ENCODE measurements around the gene PPP1R14C. TPM values are rescaled to one million over a fixed set of nuclear protein-coding genes. Genes with fewer than 3 reads are reported as not detected.
"Not testable (repeated sequence)": the region's sequence is repeated elsewhere in the genome, so short reads cannot be mapped to it uniquely, and the experiment has no call there.

PPP1R14C gene
- total RNA-seq, 2 experiments from 2014 or later: not detected

DNA sequence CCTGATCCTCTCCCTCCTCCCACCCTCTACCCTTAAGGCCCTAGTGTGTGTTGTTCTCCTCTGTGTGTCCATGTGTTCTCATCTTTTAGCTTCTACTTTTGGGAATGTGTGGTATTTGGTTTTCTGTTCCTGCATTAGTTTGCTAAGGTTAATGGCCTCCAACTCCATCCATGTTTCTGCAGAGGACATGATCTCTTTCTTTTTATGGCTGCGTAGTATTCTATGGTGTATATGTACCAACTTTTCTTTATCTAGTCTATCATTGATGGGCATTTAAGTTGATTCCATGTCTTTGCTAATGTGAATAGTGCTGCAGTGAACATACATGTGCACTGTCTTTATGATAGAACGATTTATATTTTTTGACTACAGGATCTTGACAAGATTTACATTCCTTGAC lies 44.6 kb downstream of the PPP1R14C start:
- H3K27ac Mint-ChIP-seq; H3K4me1 Mint-ChIP-seq (ENCODE audit: low read depth); H3K4me3 Mint-ChIP-seq; H3K36me3 Mint-ChIP-seq (ENCODE audit: low read depth); H3K9me3 Mint-ChIP-seq; CTCF ChIA-PET; intact Hi-C loops (cut with micrococcal nuclease); DNase-seq: not testable (repeated sequence)
- peaks cover 29% of the 10 kb centered on the region for H3K27me3 Mint-ChIP-seq (ENCODE audit: low read depth)

DNA sequence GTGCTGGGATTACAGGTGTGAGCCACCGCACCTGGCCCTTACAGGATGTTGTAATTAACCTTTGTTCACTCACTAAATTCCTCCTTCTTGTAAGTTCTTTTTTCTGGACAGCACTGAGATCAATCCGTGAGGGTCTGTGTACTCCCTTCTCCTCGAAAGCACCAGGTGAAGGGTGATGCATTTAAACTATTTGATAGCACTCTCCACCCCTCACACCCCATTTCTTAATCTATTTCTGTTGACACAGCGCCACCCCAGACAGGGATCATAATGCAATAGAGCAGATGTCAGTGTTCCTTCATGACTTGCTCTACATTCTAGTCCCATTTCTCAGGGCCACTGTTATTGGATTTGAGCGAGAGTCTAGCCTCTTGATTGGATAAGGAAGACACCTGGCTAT lies 46.3 kb downstream of the PPP1R14C start:
- Mint-ChIP-seq H3K36me3 (ENCODE audit: low read depth) (no peaks in the 10 kb centered on the region), H3K4me3 (no peak overlapping the region), H3K4me1 (ENCODE audit: low read depth) (no peaks in the 10 kb centered on the region), H3K27ac (no peak overlapping the region), H3K27me3 (ENCODE audit: low read depth) (peaks cover 37% of the 10 kb centered on the region), H3K9me3 (peaks cover 1% of the 10 kb centered on the region)
- intact Hi-C loops (cut with micrococcal nuclease): no loop called here
- CTCF ChIA-PET: no interaction called here
- DNase-seq: peak; percentile 10

DNA sequence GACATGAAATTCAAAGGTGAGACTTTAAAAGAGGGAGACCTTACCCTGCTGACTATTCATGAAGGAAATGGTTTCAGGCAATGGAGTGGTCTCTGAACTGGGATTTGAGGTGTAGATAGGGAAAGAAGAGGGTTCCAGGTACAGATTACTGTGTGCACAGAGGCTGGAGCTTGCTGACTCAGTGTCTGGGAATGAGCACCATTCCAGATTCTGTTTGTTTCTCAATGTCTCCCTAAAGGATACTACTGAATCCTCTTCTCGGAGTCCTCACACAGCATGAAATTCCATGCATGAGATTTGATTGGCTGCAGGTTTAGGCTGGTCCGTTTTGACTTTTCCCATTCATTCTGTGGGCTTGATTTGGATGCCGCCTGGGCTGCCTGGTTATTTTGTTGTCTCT lies 49.0 kb downstream of the PPP1R14C start:
- CTCF ChIA-PET: no interaction called here
- peaks cover 34% of the 10 kb centered on the region for H3K27me3 Mint-ChIP-seq (ENCODE audit: low read depth)

DNA sequence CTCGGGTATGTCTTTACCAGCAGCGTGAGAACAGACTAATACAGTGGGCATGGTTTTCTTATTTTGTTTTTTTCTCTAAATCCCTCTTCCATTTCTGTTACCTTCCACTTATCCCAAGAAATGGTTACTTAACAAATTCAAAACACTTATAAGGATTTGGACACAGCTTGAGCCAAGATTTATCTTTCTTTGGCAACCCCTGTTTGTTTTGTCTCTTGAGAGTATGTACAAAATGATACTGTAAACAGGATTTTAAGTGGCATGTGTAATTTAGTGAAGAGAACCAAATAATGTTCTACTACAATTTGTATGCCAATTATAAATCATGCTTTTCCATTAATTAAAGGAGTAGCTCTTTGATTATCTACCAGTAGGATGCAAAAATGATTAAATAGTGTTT lies 51.4 kb downstream of the PPP1R14C start:
- Mint-ChIP-seq H3K4me3 (no peak overlapping the region), H3K27ac (no peak overlapping the region), H3K4me1 (ENCODE audit: low read depth) (no peaks in the 10 kb centered on the region), H3K9me3 (no peaks in the 10 kb centered on the region), H3K27me3 (ENCODE audit: low read depth) (peaks cover 30% of the 10 kb centered on the region), H3K36me3 (ENCODE audit: low read depth) (no peaks in the 10 kb centered on the region)
- no peak for DNase-seq
- intact Hi-C loops (cut with micrococcal nuclease): no loop called here
- CTCF ChIA-PET: no interaction called here

More for the DNA sequence above, 49.0 kb downstream of the PPP1R14C start:
- no peaks in the 10 kb centered on the region for H3K4me1 Mint-ChIP-seq (ENCODE audit: low read depth)
- H3K36me3 Mint-ChIP-seq (ENCODE audit: low read depth): no peaks in the 10 kb centered on the region
- H3K27ac Mint-ChIP-seq: no peak overlapping the region
- intact Hi-C loops (cut with micrococcal nuclease): no loop called here
- peaks cover 1% of the 10 kb centered on the region for H3K9me3 Mint-ChIP-seq
- DNase-seq: no peak
- H3K4me3 Mint-ChIP-seq: no peak overlapping the region

DNA sequence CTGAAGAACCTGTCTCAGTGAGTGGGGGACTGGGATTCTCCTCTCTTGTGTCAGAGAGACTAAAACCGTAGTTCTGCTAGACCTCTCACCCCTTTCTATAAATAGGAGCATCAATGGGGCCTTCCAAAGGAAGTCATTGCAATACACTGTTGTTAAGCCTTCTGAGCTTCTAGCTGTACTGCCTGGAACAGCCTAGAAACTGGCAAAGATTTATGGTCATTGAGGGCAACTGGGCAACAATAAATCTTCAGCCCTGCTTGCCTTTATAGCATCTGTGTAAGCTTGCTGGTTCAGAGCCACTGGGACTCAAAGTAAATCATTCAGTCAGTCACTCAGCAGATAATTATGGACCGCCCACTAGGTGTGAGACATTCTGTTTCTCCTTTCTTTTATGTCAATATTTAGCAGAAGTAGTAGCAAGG lies 53.2 kb downstream of the PPP1R14C start:
- Mint-ChIP-seq H3K4me3 (no peak overlapping the region), H3K27me3 (ENCODE audit: low read depth) (peaks cover 21% of the 10 kb centered on the region), H3K4me1 (ENCODE audit: low read depth) (no peaks in the 10 kb centered on the region), H3K27ac (no peak overlapping the region), H3K9me3 (no peaks in the 10 kb centered on the region), H3K36me3 (ENCODE audit: low read depth) (no peaks in the 10 kb centered on the region)
- CTCF ChIA-PET: interaction anchor here (1.5 kb wide), 1 partner anchor 10 kb away, joined by 6 read pairs; no protein-coding TSS in a partner anchor
- DNase-seq: no peak
- intact Hi-C loops (cut with micrococcal nuclease): no loop called here

DNA sequence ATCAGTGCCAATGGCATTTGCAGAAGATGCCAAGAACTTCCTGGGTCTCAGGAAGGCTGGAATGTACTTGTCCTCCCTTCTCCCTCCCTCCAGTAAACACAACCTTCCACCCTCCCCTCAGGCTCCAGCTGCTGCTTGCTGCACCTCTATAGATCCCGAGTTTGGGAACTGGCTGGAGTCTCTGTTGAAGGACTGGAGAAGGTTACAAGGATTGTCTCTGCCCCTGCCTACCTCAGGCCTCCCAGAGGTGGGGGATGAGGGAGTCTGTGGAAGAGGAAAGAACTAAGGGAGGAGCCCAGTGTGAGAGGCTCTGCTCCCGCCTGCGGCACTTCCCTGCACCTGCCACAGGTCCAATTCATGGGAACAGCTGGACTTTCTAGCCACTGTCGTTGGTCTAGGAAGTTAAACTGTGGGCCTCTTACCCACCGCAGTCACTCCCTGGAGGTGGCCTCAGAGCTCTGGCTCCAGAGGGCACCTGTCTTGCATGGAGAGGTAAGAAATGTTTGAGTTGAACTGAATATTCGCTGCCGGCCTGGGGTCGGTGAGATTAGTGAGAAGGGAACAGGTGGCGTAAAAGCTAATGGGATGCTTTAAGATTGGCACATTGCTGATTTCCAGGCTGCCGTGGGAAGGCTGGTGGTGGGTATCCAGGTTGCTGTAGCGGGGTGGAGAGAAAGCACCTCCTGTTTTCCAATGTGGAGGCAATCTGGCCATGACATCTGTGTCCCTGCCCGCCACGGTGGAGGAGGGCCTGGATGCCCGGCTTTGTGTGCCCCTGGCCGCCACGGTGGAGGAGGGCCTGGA lies 54.3 kb downstream of the PPP1R14C start:
- no peaks in the 10 kb centered on the region for H3K9me3 Mint-ChIP-seq
- H3K27me3 Mint-ChIP-seq (ENCODE audit: low read depth): peaks cover 13% of the 10 kb centered on the region
- H3K27ac Mint-ChIP-seq: no peak overlapping the region
- H3K4me3 Mint-ChIP-seq: no peak overlapping the region
- no peaks in the 10 kb centered on the region for H3K36me3 Mint-ChIP-seq (ENCODE audit: low read depth)
- no peaks in the 10 kb centered on the region for H3K4me1 Mint-ChIP-seq (ENCODE audit: low read depth)
- intact Hi-C loops (cut with micrococcal nuclease): no loop called here
- DNase-seq: no peak
- CTCF ChIA-PET: interaction anchor here (1.0 to 1.5 kb wide), 2 partner anchors 11 to 115 kb away, joined by 3 to 6 read pairs; no protein-coding TSS in a partner anchor

DNA sequence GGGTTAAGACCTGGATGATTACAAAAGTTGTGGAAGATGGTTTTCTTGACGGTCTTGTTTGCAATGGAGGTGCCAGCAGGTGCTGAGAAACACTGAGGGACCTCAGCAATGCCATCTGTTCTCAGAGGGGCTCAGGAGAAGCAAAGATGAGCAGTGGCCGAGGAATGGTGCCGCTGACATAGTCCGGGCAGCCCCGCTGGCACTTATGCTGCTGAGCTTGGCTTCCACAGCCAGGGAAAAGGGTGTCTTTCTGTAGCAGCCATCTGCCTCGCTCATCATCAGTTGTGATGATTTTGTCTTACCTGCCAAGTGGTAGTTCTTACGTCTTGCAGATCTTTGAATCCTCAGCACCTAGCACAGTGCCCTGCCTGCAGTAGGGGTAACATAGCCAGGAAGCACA lies 55.7 kb downstream of the PPP1R14C start:
- H3K9me3 Mint-ChIP-seq: no peaks in the 10 kb centered on the region
- H3K4me1 Mint-ChIP-seq (ENCODE audit: low read depth): no peaks in the 10 kb centered on the region
- H3K27ac Mint-ChIP-seq: no peak overlapping the region
- H3K4me3 Mint-ChIP-seq: no peak overlapping the region
- H3K27me3 Mint-ChIP-seq (ENCODE audit: low read depth): peaks cover 5% of the 10 kb centered on the region
- DNase-seq: no peak
- CTCF ChIA-PET: no interaction called here
- H3K36me3 Mint-ChIP-seq (ENCODE audit: low read depth): no peaks in the 10 kb centered on the region
- intact Hi-C loops (cut with micrococcal nuclease): no loop called here

DNA sequence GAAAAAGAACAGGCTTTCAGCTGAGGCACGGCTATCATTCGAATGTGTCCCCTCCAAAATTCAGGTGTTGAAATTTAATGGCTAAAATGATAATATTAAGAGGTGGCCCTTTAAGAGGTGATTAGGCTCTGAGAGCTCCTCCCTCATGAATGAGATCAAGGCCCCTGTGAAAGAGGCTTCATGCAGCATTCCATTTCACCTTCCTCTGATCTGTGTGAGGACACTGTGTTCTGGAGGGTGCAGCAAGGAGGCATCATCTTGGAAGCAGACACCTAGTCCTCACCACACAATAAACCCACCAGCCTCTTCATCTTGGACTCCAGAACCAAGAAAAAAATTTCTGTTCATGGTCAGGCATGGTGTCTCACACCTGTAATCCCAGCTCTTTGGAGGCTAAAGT lies 56.4 kb downstream of the PPP1R14C start:
- Mint-ChIP-seq H3K9me3 (no peaks in the 10 kb centered on the region), H3K4me3 (no peak overlapping the region)

DNA sequence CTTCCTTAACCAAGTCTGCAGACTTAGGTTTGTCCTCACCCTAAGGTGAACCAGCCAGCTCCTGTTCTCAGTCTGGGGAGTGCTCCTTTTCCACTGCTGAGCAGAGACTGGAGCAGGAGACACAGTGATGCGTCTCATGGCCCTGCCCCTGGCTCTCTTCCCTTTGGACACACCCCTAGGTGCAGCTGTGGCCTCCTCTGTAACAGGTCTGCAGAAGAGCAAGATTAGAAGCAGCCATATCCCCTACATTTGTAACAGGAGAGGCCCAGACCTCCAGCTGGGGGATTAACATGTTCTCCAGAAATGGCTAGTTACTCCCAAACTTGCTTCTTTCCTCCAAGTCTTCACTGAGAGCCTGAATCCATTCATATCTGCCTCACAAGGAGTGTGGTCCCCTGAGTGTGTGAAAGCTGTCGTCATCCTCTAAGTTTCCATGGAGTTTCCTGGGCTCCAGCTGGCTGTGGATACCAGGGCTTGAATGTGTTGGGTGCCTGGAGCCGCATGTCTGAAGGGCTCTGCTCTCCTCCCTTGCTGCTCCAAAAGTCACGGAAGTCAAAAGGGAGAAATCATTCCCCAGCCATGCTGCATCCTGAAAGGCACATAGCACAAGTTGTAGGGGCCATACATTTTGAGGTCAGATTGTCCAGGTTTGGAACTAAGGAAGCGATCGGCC lies 57.7 kb downstream of the PPP1R14C start:
- no peak overlapping the region for H3K4me3 Mint-ChIP-seq
- intact Hi-C loops (cut with micrococcal nuclease): no loop called here
- no peak overlapping the region for H3K27ac Mint-ChIP-seq
- CTCF ChIA-PET: interaction anchor here (0.6 kb wide), 1 partner anchor 140 kb away, joined by 4 read pairs; no protein-coding TSS in a partner anchor
- H3K9me3 Mint-ChIP-seq: no peaks in the 10 kb centered on the region
- H3K36me3 Mint-ChIP-seq (ENCODE audit: low read depth): no peaks in the 10 kb centered on the region
- H3K27me3 Mint-ChIP-seq (ENCODE audit: low read depth): peaks cover 2% of the 10 kb centered on the region
- H3K4me1 Mint-ChIP-seq (ENCODE audit: low read depth): no peaks in the 10 kb centered on the region
- no peak for DNase-seq

More for the DNA sequence above, 56.4 kb downstream of the PPP1R14C start:
- CTCF ChIA-PET: no interaction called here
- H3K27me3 Mint-ChIP-seq (ENCODE audit: low read depth): peaks cover 2% of the 10 kb centered on the region
- no peak for DNase-seq
- no peaks in the 10 kb centered on the region for H3K36me3 Mint-ChIP-seq (ENCODE audit: low read depth)
- H3K4me1 Mint-ChIP-seq (ENCODE audit: low read depth): no peaks in the 10 kb centered on the region
- intact Hi-C loops (cut with micrococcal nuclease): no loop called here
- H3K27ac Mint-ChIP-seq: no peak overlapping the region

DNA sequence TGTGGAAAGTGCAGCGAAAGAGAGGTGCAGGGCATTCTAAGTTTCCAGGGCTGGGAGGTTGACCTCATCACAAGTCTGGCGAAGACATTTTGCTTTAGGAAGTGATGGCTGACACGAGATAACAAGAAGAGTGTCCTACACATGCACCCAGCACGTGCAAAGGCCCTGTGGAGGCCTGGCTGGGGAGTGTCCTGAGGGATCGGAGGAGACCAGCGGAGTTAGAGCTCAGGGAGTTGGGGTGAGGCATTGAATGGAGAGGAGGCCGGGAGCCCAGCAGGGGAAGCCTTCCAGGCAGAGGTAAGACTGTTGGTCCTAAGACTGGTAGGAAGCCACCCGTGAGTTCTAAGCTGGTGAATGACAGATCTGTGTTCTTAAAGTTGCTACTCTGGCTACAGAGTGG lies 58.4 kb downstream of the PPP1R14C start:
- H3K27ac Mint-ChIP-seq: no peak overlapping the region
- peaks cover 2% of the 10 kb centered on the region for H3K27me3 Mint-ChIP-seq (ENCODE audit: low read depth)
- CTCF ChIA-PET: no interaction called here
- no peaks in the 10 kb centered on the region for H3K4me1 Mint-ChIP-seq (ENCODE audit: low read depth)
- DNase-seq: no peak
- H3K36me3 Mint-ChIP-seq (ENCODE audit: low read depth): no peaks in the 10 kb centered on the region
- H3K9me3 Mint-ChIP-seq: no peaks in the 10 kb centered on the region
- no peak overlapping the region for H3K4me3 Mint-ChIP-seq
- intact Hi-C loops (cut with micrococcal nuclease): no loop called here

DNA sequence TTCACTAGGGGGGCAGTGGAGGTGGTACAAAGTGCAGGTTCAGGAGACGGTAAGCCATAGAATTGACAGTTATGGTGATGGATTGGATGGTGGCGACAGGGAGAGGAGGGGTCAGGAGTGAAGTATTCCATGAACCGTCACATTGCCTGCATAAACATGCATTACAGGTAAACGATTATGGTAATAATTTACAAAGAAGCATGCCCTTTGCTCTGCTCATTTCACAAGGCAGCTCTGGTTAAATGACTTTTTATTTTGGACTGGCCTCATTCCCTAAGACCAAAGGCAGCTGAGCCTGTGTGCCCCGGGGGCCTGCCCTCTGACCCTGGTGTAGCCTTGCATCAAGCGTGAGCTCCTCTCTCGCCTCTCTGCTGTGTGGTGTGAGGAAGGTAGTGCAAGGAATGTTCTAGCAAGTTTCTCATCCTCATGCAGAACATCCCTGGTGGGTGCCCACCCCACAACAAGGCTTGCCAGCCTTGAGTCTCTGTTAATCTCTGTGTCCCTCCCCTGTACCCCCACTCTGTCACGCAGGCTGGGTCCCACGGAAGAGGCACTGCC lies 59.0 kb downstream of the PPP1R14C start:
- H3K36me3 Mint-ChIP-seq (ENCODE audit: low read depth): no peaks in the 10 kb centered on the region
- CTCF ChIA-PET: no interaction called here
- H3K4me1 Mint-ChIP-seq (ENCODE audit: low read depth): no peaks in the 10 kb centered on the region
- no peaks in the 10 kb centered on the region for H3K9me3 Mint-ChIP-seq
- H3K27ac Mint-ChIP-seq: no peak overlapping the region
- intact Hi-C loops (cut with micrococcal nuclease): no loop called here
- DNase-seq: no peak
- H3K27me3 Mint-ChIP-seq (ENCODE audit: low read depth): peaks cover 5% of the 10 kb centered on the region
- no peak overlapping the region for H3K4me3 Mint-ChIP-seq

DNA sequence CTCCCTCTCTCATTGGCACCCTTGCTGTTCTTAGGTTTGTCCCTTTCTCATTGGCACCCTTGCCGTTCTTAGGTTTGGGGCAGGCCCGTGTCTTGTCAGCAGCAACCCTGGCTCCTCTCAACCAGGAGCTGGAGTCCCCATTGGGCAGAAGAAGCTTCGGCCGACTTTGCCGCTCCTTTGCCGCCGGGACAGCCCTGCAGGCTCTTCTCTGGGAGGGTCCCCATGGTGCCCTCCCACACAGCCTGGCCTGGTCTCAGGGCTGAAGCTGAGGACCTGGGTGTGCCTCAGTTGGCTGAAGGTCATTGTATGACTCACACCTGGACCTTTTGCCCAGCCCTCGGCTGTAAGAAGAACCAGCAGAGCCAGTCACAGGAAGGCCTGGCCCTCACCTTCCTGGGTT lies 59.6 kb downstream of the PPP1R14C start:
- DNase-seq: no peak
- H3K4me1 Mint-ChIP-seq (ENCODE audit: low read depth): no peaks in the 10 kb centered on the region
- no peak overlapping the region for H3K27ac Mint-ChIP-seq
- CTCF ChIA-PET: no interaction called here
- H3K36me3 Mint-ChIP-seq (ENCODE audit: low read depth): no peaks in the 10 kb centered on the region
- no peak overlapping the region for H3K4me3 Mint-ChIP-seq
- no peaks in the 10 kb centered on the region for H3K9me3 Mint-ChIP-seq
- intact Hi-C loops (cut with micrococcal nuclease): no loop called here
- peaks cover 5% of the 10 kb centered on the region for H3K27me3 Mint-ChIP-seq (ENCODE audit: low read depth)

DNA sequence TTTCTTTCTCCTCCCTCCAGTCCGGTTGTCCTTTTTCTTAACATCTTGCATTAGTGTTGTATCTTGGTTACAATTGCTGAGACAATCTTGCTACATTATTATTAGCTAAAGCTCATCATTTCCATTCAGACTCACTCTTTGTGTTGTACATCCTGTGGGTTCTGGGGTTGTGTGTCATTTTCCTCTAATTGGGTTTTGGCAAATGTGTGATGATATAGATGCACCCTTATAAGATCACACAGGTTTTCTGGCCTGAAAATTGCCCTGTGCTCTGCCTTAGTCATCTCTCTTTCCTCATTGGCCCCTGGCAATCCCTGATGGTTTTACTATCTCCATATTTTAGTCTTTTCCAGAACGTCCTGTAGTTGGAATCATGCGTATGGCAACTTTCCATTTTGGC lies 60.1 kb downstream of the PPP1R14C start:
- Mint-ChIP-seq H3K9me3 (no peaks in the 10 kb centered on the region), H3K27me3 (ENCODE audit: low read depth) (peaks cover 5% of the 10 kb centered on the region), H3K4me1 (ENCODE audit: low read depth) (no peaks in the 10 kb centered on the region), H3K4me3 (no peak overlapping the region), H3K36me3 (ENCODE audit: low read depth) (no peaks in the 10 kb centered on the region), H3K27ac (no peak overlapping the region)
- DNase-seq: no peak
- intact Hi-C loops (cut with micrococcal nuclease): no loop called here
- CTCF ChIA-PET: no interaction called here
